Kidney (tissue), 14 donors: ENCODE results near the gene ACTA2. TPM values are rescaled to one million over a fixed set of nuclear protein-coding genes. Genes with fewer than 3 reads are reported as not detected.

ENCODE experiments used
- DNase-seq, 5 donors: peaks; one replicate each; pipeline ENCODE4 v3.0.0-alpha.2; 2013 to 2020
- FAIRE-seq: peaks from 2 replicates; lab custom pipeline; 2012; peaks lifted over from hg19 to GRCh38; lab: Jason Lieb, UNC
- H3K27ac ChIP-seq, 2 donors: one replicate each; pipeline ENCODE4 v1.7.0; 2013; ENCODE audit warnings: low read depth in 2 of 2, low read length in 2 of 2, inconsistent platforms in 1 of 2
- H3K27me3 ChIP-seq: one replicate; pipeline ENCODE4 v1.7.1; 2013; ENCODE audit warnings: low read length, inconsistent platforms; ENCODE audit not compliant: control insufficient read depth, insufficient read depth
- H3K36me3 ChIP-seq, 3 donors: one replicate each; pipeline versions ENCODE4 v1.7.0 to v1.7.1; 2013; ENCODE audit warnings: low read length in 3 of 3, control low read depth in 1 of 3, inconsistent platforms in 1 of 3; ENCODE audit not compliant: insufficient read depth in 3 of 3, control insufficient read depth in 2 of 3
- H3K4me1 ChIP-seq, 3 donors: one replicate each; pipeline versions ENCODE4 v1.7.0 to v1.7.1; 2013; ENCODE audit warnings: low read length in 3 of 3, inconsistent platforms in 1 of 3, low read depth in 1 of 3; ENCODE audit not compliant: control insufficient read depth in 2 of 3, insufficient read depth in 2 of 3
- H3K4me3 ChIP-seq, 3 donors: one replicate each; pipeline versions ENCODE4 v1.7.0 to v1.8.1; 2013; ENCODE audit warnings: low read length in 3 of 3, control low read depth in 1 of 3, inconsistent platforms in 1 of 3
- H3K9ac ChIP-seq, 3 donors: one replicate each; pipeline versions ENCODE4 v1.7.0 to v1.7.1; 2013; ENCODE audit warnings: low read length in 3 of 3, control low read depth in 1 of 3, inconsistent platforms in 1 of 3
- H3K9me3 ChIP-seq, 3 donors: one replicate each; pipeline versions ENCODE4 v1.7.0 to v1.7.1; 2013; ENCODE audit warnings: low read length in 3 of 3, control low read depth in 1 of 3, inconsistent platforms in 1 of 3; ENCODE audit not compliant: control insufficient read depth in 2 of 3, insufficient read depth in 1 of 3
- CTCF ChIP-seq: IDR thresholded peaks from 3 replicates; pipeline ENCODE4 v1.5.1; 2012; ENCODE audit warnings: mild to moderate bottlenecking, moderate library complexity, borderline replicate concordance; ENCODE audit not compliant: insufficient read depth; ENCODE audit errors: extremely low read depth
- intact Hi-C: fragments of 100-400 bp; cut with DNase I; formaldehyde crosslinking; loops from one replicate; pipeline ENCODE4 v1.11.1; 2022
- polyA plus RNA-seq: library from polyadenylated mRNA; stranded (reverse); fragments of 350-450 nt; fragmentation: Illumina TruSeq; extraction: RNeasy Lipid Tissue Mini Kit (QIAGEN cat#74804); gene quantifications from one replicate; pipeline ENCODE4 v1.2.3, GENCODE V29; 2014; ENCODE audit warnings: low read depth, low replicate concordance; ENCODE audit not compliant: insufficient read depth
- total RNA-seq: library from RNA; stranded (reverse); fragmentation: NEBNext Ultra II Directional; extraction: Animal tissue kit (Norgen Biotek cat#: 25700); gene quantifications from one replicate; pipeline ENCODE4 v1.2.1, GENCODE V29; 2021
- donor health status: control.
- donor health status: control.
- donor health status: control.
- donor health status: control.
- donor health status: control.
- donor health status: DM: yes; HTN: yes; CAD: no.
- donor health status: Normal renal cell carcinoma (clear cell type).

ACTA2 gene
- total and polyA plus RNA-seq, 2 donors from 2014 or later: 378 to 471 TPM

DNA sequence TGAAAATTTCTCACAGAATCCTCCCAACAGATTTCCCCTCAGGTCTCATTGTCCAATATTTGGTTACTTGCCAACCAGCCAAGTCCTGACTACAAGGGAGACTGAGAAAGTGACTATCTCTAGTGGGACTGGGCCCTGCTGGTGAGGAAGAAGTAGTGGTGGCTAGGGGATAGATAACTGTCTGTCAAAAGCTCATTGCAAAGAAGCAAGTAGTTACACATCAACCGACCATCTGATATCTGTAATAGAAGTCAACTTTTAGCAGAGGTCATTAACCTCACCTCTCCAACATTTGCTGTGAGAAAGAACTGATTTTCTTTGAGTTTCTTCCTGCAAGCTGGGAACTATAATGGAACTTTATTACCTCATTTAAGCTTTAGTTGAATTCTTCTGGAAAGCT, 57.3 kb downstream of the ACTA2 start:
- peaks cover 0 to 4% (median 0%) of the 10 kb centered on the region in 3 donors for H3K4me1 ChIP-seq
- H3K9ac ChIP-seq: no peak overlapping the region
- H3K36me3 ChIP-seq: no peaks in the 10 kb centered on the region
- H3K27ac ChIP-seq: no peak overlapping the region
- H3K4me3 ChIP-seq: no peak overlapping the region
- DNase-seq (no peak), FAIRE-seq (no peak)
- TF ChIP-seq CTCF: no peak
- intact Hi-C loops: no loop called here
- no peaks in the 10 kb centered on the region for H3K9me3 ChIP-seq
- H3K27me3 ChIP-seq: no peaks in the 10 kb centered on the region

DNA sequence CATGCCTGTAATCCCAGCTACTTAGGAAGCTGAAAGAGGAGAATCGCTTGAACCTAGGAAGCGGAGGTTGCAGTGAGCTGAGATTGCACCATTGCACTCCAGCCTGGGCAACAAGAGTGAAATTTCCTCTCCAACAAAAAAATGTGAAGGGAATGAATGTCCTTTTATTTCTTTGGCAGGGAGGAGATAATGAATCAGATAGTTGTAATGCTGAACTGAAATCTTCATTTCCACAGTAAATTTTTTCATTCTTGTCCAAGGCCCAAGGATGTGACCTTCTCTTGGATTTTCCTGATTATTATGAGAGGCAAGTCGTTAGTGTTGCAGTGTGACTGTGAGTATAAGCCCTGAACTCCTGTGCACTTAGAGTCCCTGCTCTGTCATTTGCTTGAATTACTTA, 59.0 kb downstream of the ACTA2 start:
- intact Hi-C loops: no loop called here
- Histone ChIP-seq H3K9me3 (no peaks in the 10 kb centered on the region), H3K4me3 (no peak overlapping the region), H3K36me3 (no peaks in the 10 kb centered on the region), H3K27me3 (no peaks in the 10 kb centered on the region), H3K27ac (no peak overlapping the region), H3K9ac (no peak overlapping the region), H3K4me1 (peaks cover 0 to 4% (median 0%) of the 10 kb centered on the region in 3 donors)
- DNase-seq (no peak), FAIRE-seq (no peak)
- no peak for TF ChIP-seq CTCF

DNA sequence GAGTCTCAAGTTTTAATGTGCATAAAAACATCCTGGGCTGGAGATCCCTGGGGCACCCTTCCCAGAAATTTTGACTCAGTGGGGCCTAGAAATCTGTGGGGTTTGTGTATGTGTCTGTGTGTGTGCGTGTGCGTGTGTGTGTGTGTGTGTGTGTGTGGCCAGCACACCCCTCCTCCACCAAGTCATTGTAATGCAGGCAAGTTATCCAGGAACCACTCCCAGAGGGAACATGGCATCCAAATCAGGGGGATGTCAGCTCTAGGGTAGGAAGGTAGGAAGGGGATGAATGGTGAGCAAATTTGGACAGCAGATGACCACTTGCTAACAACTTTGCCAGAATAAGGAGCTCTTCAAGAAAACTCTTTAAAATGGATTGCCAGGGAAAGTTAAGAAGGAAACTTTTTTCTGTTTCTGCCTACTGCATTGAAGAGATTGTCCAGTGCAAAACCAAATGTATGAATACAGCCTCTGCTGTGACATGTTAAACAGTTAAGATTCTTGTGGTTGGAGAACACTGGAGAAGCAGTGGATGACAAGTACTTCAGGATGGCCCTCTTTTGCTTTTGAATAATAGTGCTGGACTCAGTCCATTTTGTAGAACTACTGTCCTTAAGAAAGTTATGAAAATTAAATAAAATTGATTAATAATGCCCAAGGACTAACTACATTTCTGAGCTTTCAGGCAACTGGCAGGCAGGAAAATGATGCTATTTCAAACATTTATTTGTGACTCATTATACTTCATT, 60.2 kb downstream of the ACTA2 start:
- Histone ChIP-seq H3K4me3 (no peak overlapping the region), H3K4me1 (peaks cover 0 to 2% (median 0%) of the 10 kb centered on the region in 3 donors), H3K9ac (no peak overlapping the region), H3K27me3 (no peaks in the 10 kb centered on the region), H3K9me3 (no peaks in the 10 kb centered on the region), H3K36me3 (no peaks in the 10 kb centered on the region), H3K27ac (no peak overlapping the region)
- FAIRE-seq (no peak), DNase-seq (no peak)
- TF ChIP-seq CTCF: no peak
- intact Hi-C loops: no loop called here
